Measurements from ENCODE around the gene MPG. TPM values are rescaled to one million over a fixed set of nuclear protein-coding genes. Genes with fewer than 3 reads are reported as not detected.
"Not testable (repeated sequence)": the region's sequence is repeated elsewhere in the genome, so short reads cannot be mapped to it uniquely, and the experiment has no call there.

Gene MPG
- total RNA-seq (2014; rRNA removed; shearing (Covaris generic)), result 140 and 181 TPM in 2 replicates

GRCh38 chr16:77807-78443, at the start of gene MPG:
MPG (plus strand) TSS chr16:78225; CDS start chr16:78310, 85 bp downstream.
- Histone ChIP-seq H3K36me3 (replicated peaks; ENCODE audit: control insufficient read depth, insufficient read depth, low read length) (no peaks in the 10 kb centered on the region; the same call in 1 of the 2 replicates), H3K27me3 (ENCODE audit: control insufficient read depth, insufficient read depth, low read length) (no peaks in the 10 kb centered on the region), H3K4me3 (ENCODE audit: insufficient read depth, low read depth, low read length) (peak within 1 kb of the TSS; percentile 92)
- peak; percentile 99 for DNase-seq

- H3K36me3 ChIP-seq (replicated peaks; ENCODE audit: control insufficient read depth, insufficient read depth, low read length); DNase-seq; H3K27me3 ChIP-seq (ENCODE audit: control insufficient read depth, insufficient read depth, low read length); H3K4me3 ChIP-seq (ENCODE audit: insufficient read depth, low read depth, low read length): not testable (repeated sequence)
These were observed 47.4 kb upstream of the MPG start for GRCh38 chr16:30627-31026.

GRCh38 chr16:33154-33876, 44.7 kb upstream of the MPG start:
- not testable (repeated sequence) for H3K36me3 ChIP-seq (replicated peaks; ENCODE audit: control insufficient read depth, insufficient read depth, low read length); H3K27me3 ChIP-seq (ENCODE audit: control insufficient read depth, insufficient read depth, low read length); H3K4me3 ChIP-seq (ENCODE audit: insufficient read depth, low read depth, low read length); DNase-seq

- Histone ChIP-seq H3K4me3 (ENCODE audit: insufficient read depth, low read depth, low read length) (no peak overlapping the region), H3K27me3 (ENCODE audit: control insufficient read depth, insufficient read depth, low read length) (no peaks in the 10 kb centered on the region), H3K36me3 (replicated peaks; ENCODE audit: control insufficient read depth, insufficient read depth, low read length) (peaks cover 3% of the 10 kb centered on the region)
- no peak for DNase-seq
These were observed 44.0 kb upstream of the MPG start for GRCh38 chr16:33877-34647.

GRCh38 chr16:34648-34987, 43.4 kb upstream of the MPG start:
- Histone ChIP-seq H3K27me3 (ENCODE audit: control insufficient read depth, insufficient read depth, low read length) (no peaks in the 10 kb centered on the region), H3K36me3 (replicated peaks; ENCODE audit: control insufficient read depth, insufficient read depth, low read length) (peaks cover 3% of the 10 kb centered on the region), H3K4me3 (ENCODE audit: insufficient read depth, low read depth, low read length) (no peak overlapping the region)
- DNase-seq, result no peak

GRCh38 chr16:35011-35677, 42.9 kb upstream of the MPG start:
- H3K27me3 ChIP-seq (ENCODE audit: control insufficient read depth, insufficient read depth, low read length), result no peaks in the 10 kb centered on the region
- H3K4me3 ChIP-seq (ENCODE audit: insufficient read depth, low read depth, low read length), result no peak overlapping the region
- DNase-seq, result no peak
- peaks cover 3% of the 10 kb centered on the region for H3K36me3 ChIP-seq (replicated peaks; ENCODE audit: control insufficient read depth, insufficient read depth, low read length)

GRCh38 chr16:35678-36305, 42.2 kb upstream of the MPG start:
- no peak for DNase-seq
- no peaks in the 10 kb centered on the region for H3K27me3 ChIP-seq (ENCODE audit: control insufficient read depth, insufficient read depth, low read length)

GRCh38 chr16:36336-36984, 41.6 kb upstream of the MPG start:
- DNase-seq, result no peak
- H3K4me3 ChIP-seq (ENCODE audit: insufficient read depth, low read depth, low read length), result no peak overlapping the region
- H3K36me3 ChIP-seq (replicated peaks; ENCODE audit: control insufficient read depth, insufficient read depth, low read length), result peaks cover 3% of the 10 kb centered on the region
- no peaks in the 10 kb centered on the region for H3K27me3 ChIP-seq (ENCODE audit: control insufficient read depth, insufficient read depth, low read length)

More at GRCh38 chr16:35678-36305, 42.2 kb upstream of the MPG start:
- H3K36me3 ChIP-seq (replicated peaks; ENCODE audit: control insufficient read depth, insufficient read depth, low read length), result peaks cover 3% of the 10 kb centered on the region
- no peak overlapping the region for H3K4me3 ChIP-seq (ENCODE audit: insufficient read depth, low read depth, low read length)

- H3K27me3 ChIP-seq (ENCODE audit: control insufficient read depth, insufficient read depth, low read length), result no peaks in the 10 kb centered on the region
- no peak for DNase-seq
- H3K36me3 ChIP-seq (replicated peaks; ENCODE audit: control insufficient read depth, insufficient read depth, low read length), result peaks cover 10% of the 10 kb centered on the region
- no peak overlapping the region for H3K4me3 ChIP-seq (ENCODE audit: insufficient read depth, low read depth, low read length)
These were observed 40.5 kb upstream of the MPG start for GRCh38 chr16:37511-37910.

GRCh38 chr16:38206-38605, 39.8 kb upstream of the MPG start:
- DNase-seq; H3K27me3 ChIP-seq (ENCODE audit: control insufficient read depth, insufficient read depth, low read length); H3K4me3 ChIP-seq (ENCODE audit: insufficient read depth, low read depth, low read length): not testable (repeated sequence)
- peaks cover 11% of the 10 kb centered on the region for H3K36me3 ChIP-seq (replicated peaks; ENCODE audit: control insufficient read depth, insufficient read depth, low read length)

GRCh38 chr16:38941-39892, 38.8 kb upstream of the MPG start:
- no peaks in the 10 kb centered on the region for H3K27me3 ChIP-seq (ENCODE audit: control insufficient read depth, insufficient read depth, low read length)
- peaks cover 16% of the 10 kb centered on the region for H3K36me3 ChIP-seq (replicated peaks; ENCODE audit: control insufficient read depth, insufficient read depth, low read length)
- peak; percentile 48 for DNase-seq
- no peak overlapping the region for H3K4me3 ChIP-seq (ENCODE audit: insufficient read depth, low read depth, low read length)

- Histone ChIP-seq H3K36me3 (replicated peaks; ENCODE audit: control insufficient read depth, insufficient read depth, low read length) (peaks cover 22% of the 10 kb centered on the region), H3K27me3 (ENCODE audit: control insufficient read depth, insufficient read depth, low read length) (no peaks in the 10 kb centered on the region), H3K4me3 (ENCODE audit: insufficient read depth, low read depth, low read length) (no peak overlapping the region)
- no peak for DNase-seq
These were observed 36.5 kb upstream of the MPG start for GRCh38 chr16:41439-42068.

GRCh38 chr16:42069-42457, 36.0 kb upstream of the MPG start:
- DNase-seq, result no peak
- Histone ChIP-seq H3K27me3 (ENCODE audit: control insufficient read depth, insufficient read depth, low read length) (no peaks in the 10 kb centered on the region), H3K36me3 (replicated peaks; ENCODE audit: control insufficient read depth, insufficient read depth, low read length) (peaks cover 24% of the 10 kb centered on the region), H3K4me3 (ENCODE audit: insufficient read depth, low read depth, low read length) (no peak overlapping the region)
